ENCODE results near the gene KLHL17.

The KLHL17 gene

GRCh38 chr1:938711-939489 lies 21.5 kb upstream of the KLHL17 start:
- no peak overlapping the region for H3K4me3 ChIP-seq (replicated peaks; ENCODE audit: low read depth, low read length)
- TF ChIP-seq CTCF (IDR thresholded peaks at IDR 0.05; ENCODE audit: low read length, missing control alignments): no peak
- DNase-seq (ENCODE audit: low read depth): no peak

DNA sequence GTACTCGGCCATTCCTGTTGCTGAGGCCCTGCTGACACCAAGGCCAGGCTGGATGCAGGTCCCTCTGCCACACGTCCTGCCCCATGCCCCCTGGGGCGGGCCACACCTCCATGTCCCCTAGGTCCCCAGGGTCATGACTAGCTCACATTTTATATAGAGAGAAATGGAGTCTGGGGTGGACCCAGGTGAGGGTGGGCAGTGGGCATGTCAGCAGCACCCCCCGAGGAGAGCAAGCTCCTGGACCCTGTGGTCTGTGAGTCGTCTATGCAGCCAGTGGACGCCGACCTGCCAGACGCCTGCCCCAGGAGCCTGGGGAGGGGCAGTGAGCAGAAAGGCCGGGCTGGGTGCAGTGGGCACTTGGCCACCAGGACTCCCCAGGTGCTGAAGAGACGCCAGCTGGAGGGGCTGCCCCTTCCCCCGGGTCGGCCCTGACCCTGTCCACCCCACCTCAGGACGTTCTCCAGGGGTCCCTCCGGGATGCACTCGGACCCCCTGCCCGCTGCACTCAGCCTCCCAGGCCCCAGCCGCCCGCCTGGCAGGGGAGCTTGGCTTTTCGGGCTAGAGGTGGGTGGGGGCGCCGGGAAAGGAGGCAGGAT lies 20.8 kb upstream of the KLHL17 start:
- no peak for DNase-seq (ENCODE audit: low read depth)
- no peak overlapping the region for H3K4me3 ChIP-seq (replicated peaks; ENCODE audit: low read depth, low read length)
- no peak for TF ChIP-seq CTCF (IDR thresholded peaks at IDR 0.05; ENCODE audit: low read length, missing control alignments)

- TF ChIP-seq CTCF (IDR thresholded peaks at IDR 0.05; ENCODE audit: low read length, missing control alignments): no peak
- H3K4me3 ChIP-seq (replicated peaks; ENCODE audit: low read depth, low read length): peak overlapping the region; percentile 27
- DNase-seq (ENCODE audit: low read depth): peak; percentile 44
These were observed 20.0 kb upstream of the KLHL17 start for GRCh38 chr1:940107-941014.

GRCh38 chr1:941015-941587 lies 19.3 kb upstream of the KLHL17 start:
- TF ChIP-seq CTCF (IDR thresholded peaks at IDR 0.05; ENCODE audit: low read length, missing control alignments): no peak
- peak overlapping the region; percentile 5 for H3K4me3 ChIP-seq (replicated peaks; ENCODE audit: low read depth, low read length)
- no peak for DNase-seq (ENCODE audit: low read depth)

GRCh38 chr1:941588-942383 lies 18.6 kb upstream of the KLHL17 start:
- TF ChIP-seq CTCF (IDR thresholded peaks at IDR 0.05; ENCODE audit: low read length, missing control alignments): no peak
- DNase-seq (ENCODE audit: low read depth): peak; percentile 67
- peak overlapping the region; percentile 37 for H3K4me3 ChIP-seq (replicated peaks; ENCODE audit: low read depth, low read length)

DNA sequence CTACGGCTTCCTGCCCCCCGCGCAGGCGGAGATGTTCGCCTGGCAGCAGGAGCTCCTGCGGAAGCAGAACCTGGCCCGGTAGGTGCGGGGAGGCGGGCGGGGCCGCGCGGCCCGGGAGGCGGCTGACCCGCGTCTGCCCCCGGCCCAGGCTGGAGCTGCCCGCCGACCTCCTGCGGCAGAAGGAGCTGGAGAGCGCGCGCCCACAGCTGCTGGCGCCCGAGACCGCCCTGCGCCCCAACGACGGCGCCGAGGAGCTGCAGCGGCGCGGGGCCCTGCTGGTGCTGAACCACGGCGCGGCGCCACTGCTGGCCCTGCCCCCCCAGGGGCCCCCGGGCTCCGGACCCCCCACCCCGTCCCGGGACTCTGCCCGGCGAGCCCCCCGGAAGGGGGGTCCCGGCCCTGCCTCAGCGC lies 18.0 kb upstream of the KLHL17 start:
- no peak for TF ChIP-seq CTCF (IDR thresholded peaks at IDR 0.05; ENCODE audit: low read length, missing control alignments)
- DNase-seq (ENCODE audit: low read depth): no peak
- peak overlapping the region; percentile 37 for H3K4me3 ChIP-seq (replicated peaks; ENCODE audit: low read depth, low read length)

All from fibroblast of pulmonary artery (primary cell).